ENCODE results near the gene CYP8B1. TPM values are rescaled to one million over a fixed set of nuclear protein-coding genes. Genes with fewer than 3 reads are reported as not detected.

The CYP8B1 gene
- total and polyA plus RNA-seq, 2 of the 13 experiments (the other 11 are each of a cell fraction or from before 2014, with no cell fraction given): 0.58 to 2.0 TPM

DNA sequence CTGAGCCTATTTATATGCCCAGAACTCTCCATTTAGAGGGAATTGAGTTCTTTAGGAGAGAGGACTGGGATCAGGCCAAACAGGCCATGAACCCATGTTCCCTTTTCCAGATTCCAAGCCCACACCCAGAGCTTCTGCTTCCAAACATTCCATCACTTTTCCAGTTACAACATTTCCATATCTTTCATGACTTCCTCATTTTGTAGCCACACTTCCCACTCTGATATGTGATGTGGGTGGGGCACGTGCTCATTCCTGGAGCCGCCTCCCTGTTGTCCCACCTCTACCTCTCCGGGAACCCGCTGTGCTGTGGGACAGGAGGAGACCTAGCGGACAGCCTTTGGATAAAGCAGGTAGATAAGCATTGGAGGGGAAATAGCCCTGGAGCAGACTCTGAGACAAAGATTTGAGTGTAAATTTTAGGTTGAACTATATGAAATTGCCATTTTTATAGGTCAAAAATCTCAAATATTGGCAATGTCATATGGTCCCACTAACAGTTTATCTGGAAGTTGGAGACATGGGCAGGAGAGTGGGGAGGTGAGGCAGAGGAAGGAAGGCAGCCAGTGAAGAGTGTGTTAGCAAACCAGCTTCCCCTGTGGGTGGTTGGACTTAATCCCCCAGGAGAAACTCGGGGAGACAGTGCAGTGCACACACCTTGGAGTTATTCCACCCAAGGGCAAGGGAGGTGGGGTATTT is 31.8 kb downstream of the CYP8B1 start:
- TF ChIP-seq AGO1 (IDR thresholded peaks at IDR 0.05; ENCODE audit: low read depth, low read length, poor library complexity, severe bottlenecking): no peak
- TF ChIP-seq ZBTB33 (CRISPR knock-in tag; IDR thresholded peaks at IDR 0.05): peak; percentile 76
- no TSS peak for BruUV-seq (replicated peaks)
- DNase-seq (ENCODE audit: low spot score) (no peak), FAIRE-seq (no peak), ATAC-seq (no peak)
- in situ Hi-C loops (cut with HindIII; ENCODE audit: extremely low pct_ligation_motif_present, low pct_unique_long_range_greater_than_20kb) (loop anchor here (25.0 kb wide), 1 partner anchor 607 kb away; no protein-coding TSS in a partner anchor), intact Hi-C loops (cut with micrococcal nuclease; ENCODE audit: unreplicated experiment) (no loop called here)
- Histone ChIP-seq H3K36me3 (replicated peaks in 1 of 2; ENCODE audit: control insufficient read depth in 1 of 2, insufficient read depth in 2 of 2, low read length in 2 of 2) (no peaks in the 10 kb centered on the region), H3K27me3 (ENCODE audit: control insufficient read depth in 1 of 2, insufficient read depth in 2 of 2, low read length in 2 of 2) (no peaks in the 10 kb centered on the region), H3K79me2 (ENCODE audit: insufficient read depth, low read length) (no peaks in the 10 kb centered on the region), H4K20me1 (ENCODE audit: insufficient read depth, low read length) (no peaks in the 10 kb centered on the region), H3K27ac (ENCODE audit: extremely low read length, insufficient read depth, low read length) (no peak overlapping the region), H3K9ac (ENCODE audit: insufficient read depth, low read depth, low read length) (no peak overlapping the region), H3K4me2 (ENCODE audit: low read depth, low read length) (no peak overlapping the region), H2AFZ (ENCODE audit: low read length) (no peak overlapping the region), H3K4me1 (ENCODE audit: insufficient read depth, low read length) (peaks cover 83% of the 10 kb centered on the region), H3K4me3 (replicated peaks in 1 of 3; ENCODE audit: insufficient read depth in 1 of 3, low read depth in 2 of 3, low read length in 3 of 3) (no peak overlapping the region), H3K9me3 (ENCODE audit: low read length) (no peaks in the 10 kb centered on the region)
- WGBS (ENCODE audit: low lambda C conversion rate): 83% methylated on average over 6 of the region's 6 CpGs
- ChIA-PET POLR2A (interaction anchor here (1.5 to 2.3 kb wide), 2 partner anchors 10 to 33 kb away, joined by 3 to 8 read pairs; no protein-coding TSS in a partner anchor), CTCF (ENCODE audit: low intra/inter-chr PET ratio, low total read pairs) (no interaction called here)

GRCh38 chr3:42841332-42841731 is 34.3 kb downstream of the CYP8B1 start:
- POLR2A ChIA-PET: no interaction called here
- in situ Hi-C loops (cut with HindIII; ENCODE audit: extremely low pct_ligation_motif_present, low pct_unique_long_range_greater_than_20kb) (loop anchor here (25.0 kb wide), 1 partner anchor 604 kb away; no protein-coding TSS in a partner anchor), intact Hi-C loops (cut with micrococcal nuclease; ENCODE audit: unreplicated experiment) (no loop called here)
- FAIRE-seq (no peak), DNase-seq (ENCODE audit: low spot score) (no peak), ATAC-seq (no peak)
- Histone ChIP-seq H3K4me2 (ENCODE audit: low read depth, low read length) (no peak overlapping the region), H3K4me1 (ENCODE audit: insufficient read depth, low read length) (peaks cover 58% of the 10 kb centered on the region), H3K79me2 (ENCODE audit: insufficient read depth, low read length) (no peaks in the 10 kb centered on the region), H4K20me1 (ENCODE audit: insufficient read depth, low read length) (no peaks in the 10 kb centered on the region), H3K9ac (ENCODE audit: insufficient read depth, low read depth, low read length) (no peak overlapping the region), H3K27me3 (ENCODE audit: control insufficient read depth in 1 of 2, insufficient read depth in 2 of 2, low read length in 2 of 2) (no peaks in the 10 kb centered on the region), H2AFZ (ENCODE audit: low read length) (no peak overlapping the region), H3K36me3 (replicated peaks in 1 of 2; ENCODE audit: control insufficient read depth in 1 of 2, insufficient read depth in 2 of 2, low read length in 2 of 2) (no peaks in the 10 kb centered on the region), H3K4me3 (replicated peaks in 1 of 3; ENCODE audit: insufficient read depth in 1 of 3, low read depth in 2 of 3, low read length in 3 of 3) (no peak overlapping the region), H3K27ac (ENCODE audit: extremely low read length, insufficient read depth, low read length) (no peak overlapping the region), H3K9me3 (ENCODE audit: low read length) (no peaks in the 10 kb centered on the region)
- WGBS (ENCODE audit: low lambda C conversion rate): 53% methylated on average over 1 of the region's 1 CpG
- BruUV-seq (replicated peaks): no TSS peak
- CTCF ChIA-PET (ENCODE audit: low intra/inter-chr PET ratio, low total read pairs): no interaction called here
- TF ChIP-seq JUNB (CRISPR knock-in tag; IDR thresholded peaks at IDR 0.05; ENCODE audit: borderline replicate concordance) (no peak), HNRNPUL1 (IDR thresholded peaks at IDR 0.05; ENCODE audit: low read depth, low read length) (no peak), POLR2A (IDR thresholded peaks at IDR 0.05; ENCODE audit: insufficient read depth in 1 of 2, low read depth in 2 of 2, low read length in 2 of 2) (no peak), BCLAF1 (IDR thresholded peaks at IDR 0.05) (no peak), ZSCAN30 (CRISPR knock-in tag; IDR thresholded peaks at IDR 0.05) (no peak), ZKSCAN8 (CRISPR knock-in tag; IDR thresholded peaks at IDR 0.05; ENCODE audit: borderline replicate concordance) (no peak), SATB2 (CRISPR knock-in tag; IDR thresholded peaks at IDR 0.05) (no peak), ZNF256 (CRISPR knock-in tag; conservative IDR thresholded peaks at IDR 0.05) (no peak)
- TF ChIP-seq, protein P1, sequence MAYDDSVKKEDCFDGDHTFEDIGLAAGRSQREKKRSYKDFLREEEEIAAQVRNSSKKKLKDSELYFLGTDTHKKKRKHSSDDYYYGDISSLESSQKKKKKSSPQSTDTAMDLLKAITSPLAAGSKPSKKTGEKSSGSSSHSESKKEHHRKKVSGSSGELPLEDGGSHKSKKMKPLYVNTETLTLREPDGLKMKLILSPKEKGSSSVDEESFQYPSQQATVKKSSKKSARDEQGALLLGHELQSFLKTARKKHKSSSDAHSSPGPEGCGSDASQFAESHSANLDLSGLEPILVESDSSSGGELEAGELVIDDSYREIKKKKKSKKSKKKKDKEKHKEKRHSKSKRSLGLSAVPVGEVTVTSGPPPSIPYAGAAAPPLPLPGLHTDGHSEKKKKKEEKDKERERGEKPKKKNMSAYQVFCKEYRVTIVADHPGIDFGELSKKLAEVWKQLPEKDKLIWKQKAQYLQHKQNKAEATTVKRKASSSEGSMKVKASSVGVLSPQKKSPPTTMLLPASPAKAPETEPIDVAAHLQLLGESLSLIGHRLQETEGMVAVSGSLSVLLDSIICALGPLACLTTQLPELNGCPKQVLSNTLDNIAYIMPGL (CRISPR knock-in tag; IDR thresholded peaks at IDR 0.05; ENCODE audit: borderline replicate concordance in 1 of 2, low read depth in 1 of 2): no peak

Data from HepG2 (cell line).